SU-DHL-6 (cell line): ENCODE results near the gene HOMEZ.

ENCODE experiments used
- EZH2phosphoT487 ChIP-seq: fragments of 200-600 bp; sonication (generic), shearing (Covaris generic); conservative IDR thresholded peaks from 2 replicates; pipeline ENCODE4 v1.6.1; 2018; ENCODE audit warnings: mild to moderate bottlenecking, antibody characterized with exemption, low read length, moderate library complexity, mixed read lengths
- TF ChIP-seq, protein P1 (sequence below): fragments of 200-600 bp; sonication (generic); IDR thresholded peaks from one replicate; pipeline ENCODE4 v1.5.1; 2017; ENCODE audit warnings: antibody characterized with exemption, mild to moderate bottlenecking, low read length, moderate library complexity; ENCODE audit not compliant: insufficient read depth, poor library complexity, severe bottlenecking

- TF ChIP-seq, protein P1, sequence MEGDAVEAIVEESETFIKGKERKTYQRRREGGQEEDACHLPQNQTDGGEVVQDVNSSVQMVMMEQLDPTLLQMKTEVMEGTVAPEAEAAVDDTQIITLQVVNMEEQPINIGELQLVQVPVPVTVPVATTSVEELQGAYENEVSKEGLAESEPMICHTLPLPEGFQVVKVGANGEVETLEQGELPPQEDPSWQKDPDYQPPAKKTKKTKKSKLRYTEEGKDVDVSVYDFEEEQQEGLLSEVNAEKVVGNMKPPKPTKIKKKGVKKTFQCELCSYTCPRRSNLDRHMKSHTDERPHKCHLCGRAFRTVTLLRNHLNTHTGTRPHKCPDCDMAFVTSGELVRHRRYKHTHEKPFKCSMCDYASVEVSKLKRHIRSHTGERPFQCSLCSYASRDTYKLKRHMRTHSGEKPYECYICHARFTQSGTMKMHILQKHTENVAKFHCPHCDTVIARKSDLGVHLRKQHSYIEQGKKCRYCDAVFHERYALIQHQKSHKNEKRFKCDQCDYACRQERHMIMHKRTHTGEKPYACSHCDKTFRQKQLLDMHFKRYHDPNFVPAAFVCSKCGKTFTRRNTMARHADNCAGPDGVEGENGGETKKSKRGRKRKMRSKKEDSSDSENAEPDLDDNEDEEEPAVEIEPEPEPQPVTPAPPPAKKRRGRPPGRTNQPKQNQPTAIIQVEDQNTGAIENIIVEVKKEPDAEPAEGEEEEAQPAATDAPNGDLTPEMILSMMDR: no peak
- TF ChIP-seq EZH2phosphoT487: no peak
Observed at GRCh38 chr14:23322568-23323517, 36.9 kb upstream of the HOMEZ start.
